Panc1 (cell line): Measurements from ENCODE around the gene CHST15. TPM values are rescaled to one million over a fixed set of nuclear protein-coding genes. Genes with fewer than 3 reads are reported as not detected.

Experiments used
- ATAC-seq: fragments of 200-7000 bp; cut with Tn5 transposase; 2 replicates; pipeline ENCODE4 v1.9.1; 2020; ENCODE audit warnings: mild to moderate bottlenecking, moderate library complexity
- BruUV-seq: library from RNA; stranded (reverse); fragments of 400-500 nt; replicated peaks from 2 replicates; lab custom pipeline; 2021; lab: Mats Ljungman, UMichigan
- CTCF ChIA-PET: fragments of 300-600 bp; sonication (Branson Sonifier 250); formaldehyde crosslinking; loops from one replicate; lab custom pipeline; 2022; ENCODE audit warnings: antibody characterized with exemption; lab: Charles Lee
- POLR2A ChIA-PET: fragments of 300-600 bp; sonication (Branson Sonifier 250); formaldehyde crosslinking; loops from one replicate; lab custom pipeline; 2022; ENCODE audit warnings: antibody characterized with exemption; lab: Charles Lee
- DNase-seq: peaks from one replicate; pipeline ENCODE4 v3.0.0-alpha.2; 2010; ENCODE audit warnings: low read depth, low spot score
- H3K27ac ChIP-seq: 2 replicates; pipeline ENCODE4 v1.5.1; 2011; ENCODE audit warnings: mild to moderate bottlenecking, low read length, inconsistent platforms
- H3K27me3 ChIP-seq: fragments of 200-500 bp; sonication (Bioruptor generic); 2 replicates; pipeline ENCODE4 v1.6.0; 2014; ENCODE audit warnings: low read length, inconsistent platforms; ENCODE audit not compliant: control insufficient read depth, insufficient read depth
- H3K36me3 ChIP-seq: fragments of 200-500 bp; sonication (Bioruptor generic); 2 replicates; pipeline ENCODE4 v1.5.1; 2014; ENCODE audit warnings: inconsistent platforms, mild to moderate bottlenecking, low read length, moderate library complexity; ENCODE audit not compliant: control insufficient read depth, insufficient read depth
- H3K4me1 ChIP-seq: 2 replicates; pipeline ENCODE4 v1.5.1; 2011; ENCODE audit warnings: inconsistent platforms, mild to moderate bottlenecking, low read length, moderate library complexity; ENCODE audit not compliant: control insufficient read depth, insufficient read depth
- H3K4me3 ChIP-seq, 2 experiments: 2 replicates each; pipeline ENCODE4 v1.5.1; 2011 to 2012; ENCODE audit warnings: low read depth in 2 of 2, low read length in 2 of 2, mild to moderate bottlenecking in 2 of 2, inconsistent platforms in 1 of 2, moderate library complexity in 1 of 2
- H3K9me3 ChIP-seq: fragments of 200-500 bp; sonication (Bioruptor generic); 2 replicates; pipeline ENCODE4 v1.5.1; 2014; ENCODE audit warnings: low read depth, mild to moderate bottlenecking, inconsistent platforms, low read length, moderate library complexity; ENCODE audit not compliant: control insufficient read depth, insufficient read depth
- CTCF ChIP-seq: fragments of 450-650 bp; IDR thresholded peaks from 2 replicates; pipeline ENCODE4 v1.5.1; 2017; ENCODE audit warnings: mild to moderate bottlenecking
- POLR2AphosphoS5 ChIP-seq: IDR thresholded peaks from 2 replicates; pipeline ENCODE4 v1.6.1; 2012; ENCODE audit warnings: mild to moderate bottlenecking, low read depth, low read length, moderate library complexity
- REST ChIP-seq, 2 experiments: IDR thresholded peaks; 2 replicates each; pipeline ENCODE4 v1.6.1; 2011 to 2012; ENCODE audit warnings: low read depth in 2 of 2, control low read depth in 1 of 2, low read length in 1 of 2, mild to moderate bottlenecking in 1 of 2, moderate library complexity in 1 of 2; ENCODE audit not compliant: insufficient read depth in 1 of 2
- SIN3A ChIP-seq: IDR thresholded peaks from 2 replicates; pipeline ENCODE4 v1.6.1; 2012; ENCODE audit warnings: low read depth, mild to moderate bottlenecking, low read length, moderate library complexity, borderline replicate concordance; ENCODE audit not compliant: insufficient read depth
- TCF7L2 ChIP-seq: IDR thresholded peaks from 2 replicates; pipeline ENCODE4 v1.6.1; 2011; ENCODE audit warnings: mild to moderate bottlenecking, low read depth, low read length, inconsistent platforms
- in situ Hi-C: cut with HindIII; loops from 2 replicates; pipeline ENCODE4 v1.10.0; 2016; ENCODE audit warnings: low sequenced_read_pairs, low pct_unique_long_range_greater_than_20kb
- intact Hi-C: fragments of 100-400 bp; cut with micrococcal nuclease; formaldehyde crosslinking; loops from one replicate; pipeline ENCODE4 v1.10.0; 2022; ENCODE audit not compliant: unreplicated experiment
- total RNA-seq: library from RNA; stranded (reverse); gene quantifications from one replicate; pipeline ENCODE4 v1.2.1, GENCODE V29; 2021; ENCODE audit not compliant: unreplicated experiment

The CHST15 gene
- total RNA-seq, 1 experiment from 2014 or later: 33.2 TPM

- H3K27ac ChIP-seq: no peak overlapping the region
- ChIA-PET POLR2A (no interaction called here), CTCF (no interaction called here)
- ATAC-seq (no peak), DNase-seq (no peak)
- no peaks in the 10 kb centered on the region for H3K36me3 ChIP-seq
- intact Hi-C loops: no loop called here
- no peak overlapping the region for H3K4me3 ChIP-seq
- H3K27me3 ChIP-seq: no peaks in the 10 kb centered on the region
- peaks cover 12% of the 10 kb centered on the region for H3K4me1 ChIP-seq
- in situ Hi-C loops: no loop called here
- BruUV-seq: no TSS peak
- TF ChIP-seq REST (IDR thresholded peaks at IDR 0.05; ENCODE audit: insufficient read depth in 1 of 2, low read depth in 2 of 2, low read length in 1 of 2) (no peak), CTCF (no peak), TCF7L2 (no peak), POLR2AphosphoS5 (no peak), SIN3A (no peak)
- H3K9me3 ChIP-seq: no peaks in the 10 kb centered on the region
These were observed 11.8 kb downstream of the CHST15 start for GRCh38 chr10:124081547-124082140.

GRCh38 chr10:124079864-124080263 is 13.5 kb downstream of the CHST15 start:
- ChIA-PET POLR2A (no interaction called here), CTCF (no interaction called here)
- TF ChIP-seq TCF7L2 (no peak), POLR2AphosphoS5 (no peak), SIN3A (no peak), CTCF (no peak), REST (IDR thresholded peaks at IDR 0.05; ENCODE audit: insufficient read depth in 1 of 2, low read depth in 2 of 2, low read length in 1 of 2) (no peak)
- Histone ChIP-seq H3K27ac (no peak overlapping the region), H3K36me3 (no peaks in the 10 kb centered on the region), H3K4me3 (no peak overlapping the region), H3K27me3 (no peaks in the 10 kb centered on the region), H3K9me3 (no peaks in the 10 kb centered on the region), H3K4me1 (peaks cover 6% of the 10 kb centered on the region)
- intact Hi-C loops: no loop called here
- BruUV-seq: no TSS peak
- DNase-seq (no peak), ATAC-seq (no peak)
- in situ Hi-C loops: no loop called here
